HG02943 (cell line): ENCODE results near the gene NCKAP5.

Source experiments
- ATAC-seq: cut with Tn5 transposase; IDR thresholded peaks from one replicate; pipeline ENCODE4 v1.9.1; 2021; ENCODE audit warnings: mild to moderate bottlenecking, low read depth, moderate library complexity; ENCODE audit not compliant: unreplicated experiment

NCKAP5 gene

DNA sequence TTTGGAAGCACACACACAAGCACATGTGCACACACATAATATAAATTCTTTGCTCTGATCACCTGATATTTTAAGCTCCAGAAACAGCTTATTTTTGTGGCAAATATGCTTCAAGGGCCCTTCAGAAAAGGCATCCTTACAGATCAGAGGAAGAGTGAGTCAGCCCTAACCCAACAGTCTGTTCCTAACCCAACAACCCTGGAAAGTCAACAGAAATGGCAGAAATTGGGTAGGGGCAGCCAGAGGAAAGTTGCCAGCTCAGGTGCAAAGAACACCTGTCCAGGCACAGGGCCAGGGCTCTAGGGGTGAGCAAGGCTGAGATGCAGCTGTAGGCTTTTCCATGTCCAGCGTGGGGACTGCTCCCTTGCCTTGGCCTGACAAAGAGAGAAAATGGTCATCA lies 6.4 kb upstream of the NCKAP5 start:
- ATAC-seq = no peak

DNA sequence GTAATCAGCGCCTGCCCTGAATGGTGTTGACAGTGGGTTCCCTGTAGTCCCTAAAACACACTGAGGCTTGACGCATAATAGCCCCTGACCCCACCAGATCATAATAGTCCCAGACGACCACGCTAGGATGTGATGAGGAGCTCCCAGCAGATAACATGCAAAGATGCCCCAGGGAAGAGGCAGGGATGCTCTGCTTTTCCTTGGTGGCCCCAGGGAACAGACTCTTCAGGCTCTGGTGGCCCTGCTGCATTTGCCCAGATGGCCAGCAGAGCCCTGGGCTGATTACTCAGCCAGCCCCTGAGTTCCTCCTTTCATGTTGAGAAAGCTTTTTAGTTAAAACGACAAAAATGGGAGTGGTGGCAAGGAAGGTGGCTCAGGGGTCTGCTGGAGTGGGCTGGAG lies 5.9 kb upstream of the NCKAP5 start:
- no peak for ATAC-seq

DNA sequence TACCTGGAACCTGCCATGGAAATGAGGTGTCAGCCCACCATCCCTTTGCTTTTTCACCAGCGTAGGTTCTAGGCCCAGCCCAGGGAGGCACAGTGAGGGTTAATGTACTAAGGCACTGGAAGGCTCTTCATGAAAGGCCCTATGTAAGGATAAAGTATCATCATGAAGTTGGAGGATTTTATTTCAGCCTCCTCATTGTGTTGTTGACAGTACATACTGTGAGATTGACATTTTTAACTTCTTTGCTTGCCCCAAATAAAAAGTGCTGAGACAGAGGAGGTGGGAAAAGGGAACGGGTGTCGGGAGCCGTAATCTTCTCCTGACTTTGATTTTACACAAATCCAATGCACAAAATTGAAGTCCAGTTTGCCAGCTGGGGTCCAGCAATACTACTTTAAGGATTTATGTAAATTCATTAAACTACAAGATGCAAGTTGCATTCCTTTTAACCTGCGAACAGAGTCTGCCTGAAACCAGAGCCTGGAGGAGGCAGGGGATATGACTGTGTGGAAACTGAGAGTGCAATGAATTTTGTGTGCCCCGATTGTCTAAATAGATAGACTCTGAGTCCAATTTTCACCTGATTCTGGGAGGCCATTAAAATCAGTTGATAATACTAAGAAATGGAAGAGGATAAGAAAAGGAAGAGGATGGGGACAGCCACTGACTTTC lies 5.4 kb upstream of the NCKAP5 start:
- ATAC-seq = no peak

DNA sequence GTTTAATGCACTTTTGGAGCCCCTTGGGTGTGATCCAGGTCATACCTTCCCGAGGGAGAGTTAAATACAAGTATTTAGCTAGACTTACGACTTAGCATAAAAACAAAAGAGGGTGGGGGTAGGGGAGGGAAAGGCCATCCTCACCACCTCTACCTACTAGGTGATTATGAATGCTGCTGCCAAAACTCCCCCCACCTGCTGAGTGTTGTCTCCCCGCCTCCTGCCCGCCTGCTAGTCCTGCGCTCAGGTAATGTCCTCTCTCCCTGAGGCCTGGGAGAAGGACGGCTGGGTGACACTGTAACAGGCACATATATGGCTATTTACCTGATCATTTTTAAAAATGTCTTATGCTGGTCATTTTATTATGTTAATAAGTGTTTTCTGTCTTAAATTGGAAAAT lies 3.0 kb upstream of the NCKAP5 start:
- no peak for ATAC-seq

DNA sequence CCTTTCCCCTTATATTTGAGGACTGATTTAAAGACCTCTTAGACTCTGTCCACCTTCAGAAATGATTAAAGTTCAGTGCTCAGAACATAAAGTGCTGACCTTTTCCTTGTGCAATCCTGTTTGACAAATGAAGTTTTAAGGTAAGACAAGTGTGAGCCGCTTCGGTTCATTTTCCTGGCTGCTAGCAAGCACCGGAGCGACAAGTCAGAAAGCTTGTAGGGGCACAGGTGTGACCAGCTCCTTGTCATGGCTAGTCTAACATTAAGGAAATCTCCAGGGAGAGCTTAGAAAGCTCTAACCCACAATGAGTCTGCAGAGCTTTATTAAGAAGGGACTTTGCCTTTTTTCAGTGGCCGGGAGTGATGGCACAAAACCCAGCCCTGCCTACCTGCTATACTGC lies 2.3 kb upstream of the NCKAP5 start:
- ATAC-seq = no peak

DNA sequence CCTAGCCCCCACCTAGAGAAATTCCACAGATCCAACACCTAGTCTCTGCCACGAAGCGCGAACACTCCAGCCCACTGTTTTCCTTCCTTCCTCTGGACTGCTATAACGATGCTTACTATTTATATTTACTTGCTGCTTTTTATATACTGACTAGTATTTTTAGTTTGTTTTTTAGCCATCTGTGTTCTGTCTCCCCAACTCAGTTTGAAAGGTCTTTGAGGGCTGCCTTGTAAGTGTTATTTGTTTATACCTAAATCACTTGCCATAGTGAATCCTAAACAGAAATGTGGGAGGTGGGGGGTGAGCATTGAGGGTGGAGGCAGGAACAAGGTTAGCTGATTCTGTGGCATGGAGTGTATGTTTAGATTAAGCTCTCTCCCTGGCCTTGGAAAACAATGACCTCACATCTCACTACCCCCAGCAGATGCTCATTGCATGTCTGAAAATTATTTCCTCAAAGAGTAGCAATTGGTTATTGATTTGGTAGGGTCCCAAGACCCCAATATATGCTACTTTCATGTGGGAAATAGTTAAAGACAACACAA lies 1.1 kb upstream of the NCKAP5 start:
- no peak for ATAC-seq

DNA sequence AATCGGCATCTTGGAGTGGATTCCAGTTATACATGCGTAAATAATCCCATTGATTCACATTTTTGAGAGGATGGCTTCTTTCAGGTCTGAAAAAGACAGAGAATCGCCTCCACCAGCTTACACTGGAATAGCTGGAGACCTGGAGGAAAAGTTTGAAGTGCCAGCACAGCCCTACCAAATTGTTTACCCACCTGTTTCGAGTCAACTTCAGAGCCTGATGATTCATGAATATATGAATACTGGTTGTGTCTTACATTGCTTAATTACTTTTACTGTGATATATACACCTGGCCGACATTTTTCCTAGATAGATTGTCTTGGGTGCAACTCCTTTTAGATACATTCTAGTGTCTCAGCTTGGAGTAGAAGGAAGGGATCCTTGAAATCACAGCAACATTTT lies 335 bp upstream of the NCKAP5 start:
- no peak for ATAC-seq

DNA sequence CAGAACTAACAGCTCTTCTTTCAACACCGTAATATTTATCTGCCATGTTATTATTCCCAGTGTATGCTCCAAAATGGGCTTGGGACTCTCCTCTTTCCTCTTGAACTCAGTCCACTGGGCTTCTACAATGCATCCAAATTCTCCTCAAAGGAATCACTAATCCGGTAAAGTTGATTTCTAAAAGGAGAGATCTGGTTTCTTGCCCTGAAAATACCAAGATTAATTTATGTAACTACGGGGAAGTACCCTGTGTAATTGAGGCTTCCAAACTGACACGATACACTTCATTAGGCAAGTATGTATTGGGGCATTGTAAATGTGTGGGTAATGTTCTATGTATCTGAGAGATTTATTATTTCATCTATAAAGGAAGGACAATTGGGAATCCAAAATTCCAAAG lies 5.7 kb downstream of the NCKAP5 start:
- no peak for ATAC-seq

DNA sequence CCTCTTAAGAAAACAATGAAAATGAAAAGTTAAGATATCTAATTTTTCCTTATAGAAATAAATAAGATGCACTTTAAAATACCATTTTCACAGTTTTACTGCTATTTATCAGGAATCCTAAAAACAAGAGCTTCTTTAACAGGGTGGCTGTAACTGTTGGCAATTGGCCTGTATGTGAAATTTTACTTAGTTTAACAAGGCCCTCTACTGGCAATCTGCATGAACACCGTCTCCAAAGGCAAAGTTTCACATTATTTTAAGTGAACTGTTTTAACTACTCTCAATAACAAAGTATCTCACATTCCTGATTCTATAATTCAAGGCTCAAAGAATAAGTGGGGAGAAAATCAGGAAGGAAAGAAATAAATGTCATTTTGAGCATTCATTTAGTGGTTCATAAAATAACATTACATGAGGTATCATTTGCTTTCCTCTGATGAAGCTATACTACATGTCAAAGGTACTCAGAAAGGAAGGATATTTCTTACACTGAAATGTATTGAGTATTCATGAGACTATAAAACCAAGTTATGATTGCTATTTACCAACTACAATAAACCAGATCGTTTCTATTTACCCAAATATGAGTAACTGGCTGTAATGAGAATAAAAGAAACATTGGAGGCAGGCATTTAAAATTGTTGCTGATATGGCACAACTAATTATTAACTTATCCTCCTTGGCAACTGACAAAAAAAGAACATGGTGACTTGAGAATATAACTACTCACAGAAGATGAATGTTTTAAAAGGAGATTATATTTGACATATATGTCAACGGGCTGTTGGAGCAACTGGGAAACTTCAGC lies 7.0 kb downstream of the NCKAP5 start:
- ATAC-seq = no peak

DNA sequence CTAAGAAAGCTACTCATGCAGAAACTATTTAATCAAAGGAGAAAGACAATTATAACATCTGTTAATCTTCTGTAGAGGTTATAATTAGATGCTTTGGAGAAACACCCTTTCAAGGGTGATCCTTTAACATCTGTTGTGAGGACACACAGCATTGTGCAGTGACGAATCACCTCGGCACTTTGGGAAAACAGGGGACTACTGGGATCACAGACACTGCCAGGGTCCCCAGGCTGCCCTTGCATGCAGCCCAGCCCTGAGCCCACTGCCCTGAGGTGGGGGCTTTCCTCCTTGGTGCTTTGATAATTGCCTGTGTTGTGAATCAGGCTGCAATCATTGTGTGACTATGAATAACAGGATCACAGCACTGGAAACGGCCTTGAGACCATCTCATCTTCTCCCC lies 10.6 kb downstream of the NCKAP5 start:
- no peak for ATAC-seq

DNA sequence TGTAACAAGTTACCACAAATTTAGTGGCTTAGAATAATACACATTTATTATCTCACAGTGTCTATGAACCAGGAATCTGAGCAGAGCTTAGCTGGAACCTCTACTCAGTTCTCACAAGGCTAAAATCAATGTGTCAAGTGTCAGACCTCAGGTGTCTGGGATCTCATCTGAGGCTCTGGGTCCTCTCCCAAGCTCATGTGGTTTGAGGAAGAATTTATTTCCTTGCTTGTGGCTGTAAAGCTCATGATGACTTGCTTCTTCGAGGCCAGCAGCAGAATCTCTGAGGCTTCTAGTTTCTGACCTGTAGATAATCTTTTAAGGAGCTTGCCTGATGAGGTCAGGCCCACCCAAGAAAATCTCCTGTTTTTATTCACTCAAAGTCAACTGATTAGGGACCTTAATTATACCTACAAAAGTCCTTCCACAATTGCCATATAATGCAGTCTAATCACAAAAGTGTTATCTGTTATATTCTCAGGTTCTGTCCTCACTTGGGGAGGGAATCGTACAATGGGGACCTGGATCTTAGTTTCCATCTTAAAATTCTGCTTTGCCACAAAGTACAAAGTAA lies 14.3 kb downstream of the NCKAP5 start:
- no peak for ATAC-seq

DNA sequence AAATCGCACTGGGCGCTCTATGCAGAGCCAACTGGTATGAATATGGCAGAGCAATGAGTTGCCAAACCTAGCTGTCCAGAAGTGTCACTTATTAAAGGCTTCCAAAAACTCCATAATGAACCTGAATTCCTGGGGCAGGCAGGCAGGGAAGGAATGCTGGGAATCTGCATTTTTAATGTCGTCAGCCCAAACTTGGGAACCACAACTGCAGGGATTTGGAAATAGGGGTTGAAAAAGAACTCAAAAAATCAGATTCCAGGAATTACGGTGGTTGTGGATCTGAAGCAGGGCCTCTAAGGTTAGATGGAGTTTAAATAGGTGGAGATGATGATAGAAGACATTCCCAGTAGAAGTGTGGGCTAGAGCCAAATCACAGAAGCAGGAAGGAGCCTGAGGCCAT lies 15.0 kb downstream of the NCKAP5 start:
- no peak for ATAC-seq

DNA sequence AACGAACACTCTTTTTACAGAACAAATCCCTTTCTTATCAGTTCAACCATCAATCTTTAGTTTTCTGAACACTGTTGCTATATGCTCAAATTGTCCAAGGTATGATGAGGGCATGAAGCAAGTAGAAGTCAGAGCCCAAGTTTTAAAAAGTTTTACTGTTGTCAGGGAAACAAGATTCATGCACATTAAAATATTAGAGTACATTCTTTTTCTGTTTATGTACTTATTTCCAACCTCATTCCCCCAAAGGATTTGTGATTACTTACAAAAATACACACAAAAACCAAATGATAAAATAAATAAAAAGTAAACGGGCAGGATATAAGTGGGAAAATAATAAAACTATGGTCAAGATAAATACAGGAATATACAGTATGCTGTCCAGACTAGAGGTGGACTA lies 15.4 kb downstream of the NCKAP5 start:
- no peak for ATAC-seq

DNA sequence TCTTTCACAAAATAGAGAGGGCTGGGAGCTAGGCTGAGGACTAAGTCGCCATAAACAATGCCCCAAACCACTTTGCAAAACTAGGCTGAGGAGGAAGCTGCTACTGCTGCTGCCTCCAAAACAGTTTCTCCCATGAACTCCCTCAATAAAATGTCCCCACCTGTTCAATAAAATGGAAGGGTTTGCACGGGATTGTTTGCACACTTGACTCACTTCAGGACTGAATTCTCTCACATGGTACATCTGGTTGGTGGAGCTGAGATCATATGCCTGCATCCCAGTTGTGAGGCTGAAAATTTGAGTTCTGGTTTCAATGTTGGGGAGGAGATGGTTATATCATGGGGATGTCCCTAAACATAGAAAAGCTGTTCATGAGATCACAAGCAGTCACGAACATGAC lies 26.5 kb downstream of the NCKAP5 start:
- no peak for ATAC-seq

DNA sequence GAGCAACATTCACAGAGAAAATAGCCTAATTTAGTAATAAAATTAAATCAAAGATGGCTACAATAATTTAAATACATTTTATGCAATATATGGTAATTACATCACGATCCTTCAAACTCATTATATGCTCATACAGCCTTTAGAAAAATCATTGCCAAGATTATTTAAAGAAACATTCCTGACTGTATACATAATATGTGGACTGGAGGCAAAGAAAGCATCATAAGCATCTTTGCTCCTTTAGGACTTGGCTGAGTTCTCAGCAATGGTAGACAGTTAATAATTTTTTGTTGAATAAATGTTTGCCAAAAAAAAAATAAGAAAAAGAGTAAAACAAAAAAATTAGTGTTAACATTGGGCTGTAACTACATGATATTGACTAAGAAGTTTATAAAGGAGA lies 26.9 kb downstream of the NCKAP5 start:
- ATAC-seq = no peak

DNA sequence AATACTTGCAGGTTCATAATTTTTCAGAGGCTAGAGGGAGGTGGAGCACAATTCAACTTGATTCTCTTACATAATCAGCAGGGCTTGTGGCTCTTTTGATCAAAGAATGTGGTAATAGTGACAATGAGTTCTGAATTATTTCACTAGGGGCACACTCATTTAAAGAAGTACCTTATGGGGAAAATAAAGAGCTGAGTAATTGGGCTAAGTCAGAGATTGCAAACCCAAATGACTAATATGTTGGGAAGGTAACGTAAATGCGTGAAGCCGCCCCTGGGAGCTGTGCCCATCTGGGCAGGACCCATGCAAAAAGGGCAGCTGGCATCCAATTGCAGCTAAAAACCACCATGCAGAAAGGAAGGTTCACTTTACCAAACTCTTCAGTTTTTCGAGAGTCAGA lies 35.3 kb downstream of the NCKAP5 start:
- ATAC-seq = no peak

DNA sequence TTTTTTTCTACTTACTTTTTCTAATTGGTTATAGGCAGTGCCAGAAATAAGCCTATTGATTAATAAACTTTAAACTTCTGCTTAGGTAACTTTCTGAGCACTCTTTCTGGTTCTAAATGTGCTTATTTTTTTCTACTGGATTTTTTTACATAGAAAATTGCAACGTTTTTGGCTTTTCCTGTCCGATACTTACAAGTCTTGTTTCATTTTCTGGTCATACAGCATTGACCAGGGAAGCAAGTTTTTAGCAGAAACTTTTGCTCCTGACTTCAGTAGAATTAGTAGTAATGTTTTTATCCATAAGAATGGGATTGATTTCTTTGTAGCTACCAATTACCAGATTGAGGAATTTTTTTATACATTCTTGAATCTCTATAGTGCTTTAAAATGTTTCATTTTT lies 36.9 kb downstream of the NCKAP5 start:
- no peak for ATAC-seq

DNA sequence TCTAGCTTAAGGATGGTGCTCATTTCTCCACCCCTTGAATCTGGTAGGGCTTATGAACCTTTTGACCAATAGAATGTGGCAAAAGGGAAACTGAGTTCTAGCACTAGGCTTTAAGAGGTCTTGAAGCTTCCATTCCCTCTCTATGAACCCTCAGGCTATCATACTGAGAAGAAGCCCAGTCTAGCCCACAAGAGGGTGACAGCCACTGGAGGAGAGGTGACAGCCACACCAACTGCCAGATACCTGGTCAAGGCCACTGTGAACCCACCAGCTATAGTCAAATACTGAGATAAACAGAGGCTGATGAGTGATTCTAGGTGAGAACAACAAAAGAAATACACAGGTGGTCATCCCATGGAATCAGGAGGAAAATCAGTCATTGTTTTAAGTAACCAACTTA lies 37.6 kb downstream of the NCKAP5 start:
- no peak for ATAC-seq

DNA sequence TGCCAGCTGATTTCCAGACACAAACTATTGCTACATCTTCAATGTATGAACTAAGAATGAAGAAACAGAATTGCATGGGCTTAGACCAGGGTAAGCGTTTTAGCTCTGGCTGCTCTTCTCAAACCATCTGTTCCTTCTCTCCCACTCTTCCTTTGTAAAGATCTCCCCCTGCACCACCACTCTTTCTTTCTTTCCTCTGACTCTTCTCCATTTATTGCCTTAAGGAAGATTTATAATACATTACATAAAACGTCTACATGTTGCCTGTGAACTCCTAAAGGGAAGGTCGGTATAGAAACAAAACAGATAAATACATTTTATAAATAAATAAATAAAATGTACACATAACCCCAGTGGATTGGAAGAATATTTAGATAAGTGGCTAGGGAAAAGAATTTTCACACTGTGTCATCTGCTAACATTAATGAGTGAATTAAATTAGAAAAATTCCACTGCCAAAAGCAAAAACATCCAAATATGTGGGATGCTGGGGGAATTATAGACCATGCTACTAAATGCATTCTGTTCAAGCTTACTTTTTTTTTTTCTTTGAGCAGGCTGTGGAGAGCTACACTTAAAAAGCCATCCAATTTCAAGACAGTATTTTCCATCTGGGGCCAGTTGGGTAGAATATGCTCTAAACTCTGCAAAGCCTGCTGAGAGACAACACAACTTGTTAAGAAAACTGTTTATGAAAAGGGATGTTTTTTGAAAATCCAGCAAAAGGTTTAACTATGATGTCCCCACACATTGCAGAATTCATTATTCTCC lies 41.5 kb downstream of the NCKAP5 start:
- no peak for ATAC-seq

DNA sequence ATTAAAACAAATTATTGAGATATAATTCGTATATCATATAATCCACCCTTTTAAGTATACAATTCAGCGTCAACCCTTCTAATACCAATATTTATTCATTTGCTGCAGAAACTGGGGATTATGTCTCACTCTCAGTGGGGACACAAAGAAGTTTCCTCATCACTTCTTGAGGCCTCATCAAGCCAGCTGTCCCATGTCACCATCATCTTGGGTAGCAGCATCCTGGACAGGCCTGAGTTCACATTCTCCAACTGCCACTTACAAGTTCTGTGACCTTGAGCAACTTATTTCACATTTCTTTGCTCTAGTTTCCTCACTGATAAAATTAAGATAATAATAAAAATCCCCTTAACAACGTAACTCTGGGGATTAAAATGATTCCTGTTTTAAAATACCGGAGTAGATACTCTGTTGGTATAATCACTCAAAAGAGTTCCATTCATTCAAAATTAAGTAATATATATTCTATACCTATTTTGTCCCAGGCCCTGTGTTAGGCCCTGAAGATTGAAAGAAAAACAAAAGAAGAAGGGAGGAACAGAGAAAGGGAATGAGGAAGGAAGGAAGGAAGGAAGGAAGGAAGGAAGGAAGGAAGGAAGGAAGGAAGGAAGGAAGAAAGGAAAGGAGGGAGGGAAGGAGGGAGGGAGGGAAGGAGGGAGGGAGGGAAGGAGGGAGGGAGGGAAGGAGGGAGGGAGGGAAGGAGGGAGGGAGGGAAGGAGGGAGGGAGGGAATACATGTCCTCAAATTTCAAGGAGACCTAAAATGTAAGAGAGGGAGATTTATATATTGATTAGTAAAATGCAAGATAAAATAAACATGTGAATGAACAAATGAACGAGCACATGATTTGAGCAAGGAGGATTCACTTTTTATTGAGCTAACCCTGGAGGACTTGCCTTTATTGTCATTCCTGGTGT lies 42.4 kb downstream of the NCKAP5 start:
- ATAC-seq = no peak
